Lung microvascular endothelial cell (primary cell): ENCODE results near the gene ILF3. TPM values are rescaled to one million over a fixed set of nuclear protein-coding genes. Genes with fewer than 3 reads are reported as not detected.

Experiments used
- DNase-seq, 2 donors: peaks; one replicate each; pipeline versions ENCODE4 v3.0.0 to v3.0.0-alpha.2; 2010; ENCODE audit warnings: low read depth in 2 of 2
- total RNA-seq: library from RNA; depleted of rRNA; stranded (reverse); fragments of >200 nt; gene quantifications from 2 replicates; pipeline ENCODE4 v1.2.1, GENCODE V29; 2014

Gene ILF3
- total RNA-seq, 1 donor from 2014 or later = 57.7 TPM

DNA sequence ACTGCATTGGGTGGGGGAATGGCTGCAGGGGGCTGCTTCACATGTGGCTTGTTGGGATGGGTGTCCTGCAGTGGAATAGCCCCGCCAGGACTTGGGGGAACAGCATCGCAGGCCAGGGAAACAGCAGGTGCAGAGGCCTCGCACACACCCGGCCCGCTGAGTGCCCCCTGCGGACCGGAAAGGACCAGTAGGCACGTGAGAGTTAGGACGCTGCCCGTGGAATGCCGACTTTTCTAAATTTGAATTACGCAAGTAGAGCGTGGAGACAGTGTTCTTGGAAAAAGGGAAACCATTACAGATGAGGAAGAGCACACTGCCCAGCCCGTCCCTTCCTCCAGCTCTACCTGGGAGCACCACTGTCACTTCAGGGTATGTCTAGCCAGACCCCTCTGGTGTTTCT is 75.3 kb downstream of the ILF3 start:
- DNase-seq = no peak

DNA sequence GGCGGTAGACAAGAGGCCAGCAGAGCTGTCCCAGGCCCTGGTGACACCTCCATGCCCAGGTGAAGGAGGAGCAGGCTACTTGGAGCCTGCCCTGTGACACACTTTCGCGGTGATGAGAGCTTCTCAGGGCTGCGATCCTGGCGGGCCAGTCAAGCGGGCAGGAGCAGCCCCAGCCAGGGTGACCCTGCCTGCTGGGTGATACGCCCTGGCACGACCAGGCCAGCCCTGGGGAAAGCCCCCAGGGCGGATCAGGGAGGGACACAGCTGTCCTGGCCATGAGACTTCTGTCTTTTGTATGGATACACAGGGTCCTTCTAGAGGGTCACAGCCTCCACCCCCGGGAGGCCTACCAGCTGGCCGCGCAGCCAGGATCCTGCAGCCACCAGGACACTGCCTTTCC is 76.8 kb downstream of the ILF3 start:
- DNase-seq = no peak

DNA sequence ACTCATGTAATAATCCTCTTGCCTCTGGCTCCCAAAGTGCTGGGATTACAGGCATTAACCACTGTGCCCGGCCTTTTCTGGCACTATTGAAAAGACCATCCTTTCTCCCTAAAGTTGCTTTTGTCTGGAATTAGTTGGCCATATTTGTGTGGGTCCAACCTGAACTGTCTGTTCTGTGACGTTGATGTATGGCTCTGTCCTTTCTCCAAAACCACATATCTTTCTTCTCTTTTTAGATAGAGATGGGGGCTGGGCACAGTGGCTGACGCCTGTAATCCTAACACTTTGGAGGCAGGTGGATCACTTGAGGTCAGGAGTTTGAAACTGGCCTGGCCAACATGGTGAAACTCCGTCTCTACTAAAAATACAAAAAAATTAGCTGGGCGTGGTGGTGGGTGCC is 81.6 kb downstream of the ILF3 start:
- DNase-seq = no peak

DNA sequence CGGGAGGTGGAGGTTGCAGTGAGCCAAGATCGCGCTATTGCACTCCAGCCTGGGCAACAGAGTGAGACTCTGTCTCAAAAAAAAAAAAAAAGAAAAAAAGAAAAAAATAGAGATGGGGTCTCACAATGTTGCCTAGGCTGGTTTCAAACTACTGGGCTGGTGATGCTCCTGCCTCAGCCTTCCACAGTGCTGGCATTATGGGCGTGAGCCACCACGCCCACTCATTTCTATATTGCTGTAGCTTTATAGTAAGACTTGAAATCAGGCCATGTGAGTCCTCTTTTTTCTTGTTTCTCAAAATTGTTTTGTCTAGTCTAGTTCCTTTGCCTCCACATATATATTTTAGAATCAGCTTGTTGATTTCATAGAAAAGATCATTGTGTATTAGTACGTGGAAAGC is 82.0 kb downstream of the ILF3 start:
- DNase-seq = no peak

DNA sequence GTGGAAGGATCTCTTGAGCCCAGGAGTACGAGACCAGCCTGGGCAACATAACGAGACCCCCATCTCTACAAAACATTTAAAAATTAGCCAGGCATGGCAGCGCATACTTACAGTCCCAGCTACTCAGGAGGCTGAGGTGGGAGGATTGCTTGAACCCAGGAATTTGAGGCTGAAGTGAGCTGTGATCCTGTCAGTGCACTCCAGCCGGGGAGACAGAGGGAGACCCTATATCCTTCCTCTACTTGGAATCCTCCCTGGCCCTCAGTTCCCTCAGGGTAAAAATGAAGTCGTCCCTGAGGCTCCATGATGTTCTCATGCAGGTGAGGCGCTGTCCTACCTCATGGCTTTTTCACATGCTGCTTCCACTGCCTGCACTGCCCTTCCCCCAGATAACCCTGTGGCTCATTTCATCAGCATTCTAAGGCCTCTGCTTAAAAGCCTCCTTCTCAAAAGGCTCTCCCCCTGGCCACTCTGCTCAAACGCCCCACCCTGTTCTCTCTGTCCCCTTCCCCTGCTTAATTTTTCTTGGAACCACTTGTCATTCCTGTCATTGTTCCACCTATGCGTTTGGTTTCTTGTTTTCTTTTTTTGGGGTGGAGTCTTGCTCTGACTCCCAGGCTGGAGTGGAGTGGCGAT is 82.9 kb downstream of the ILF3 start:
- no peak for DNase-seq

DNA sequence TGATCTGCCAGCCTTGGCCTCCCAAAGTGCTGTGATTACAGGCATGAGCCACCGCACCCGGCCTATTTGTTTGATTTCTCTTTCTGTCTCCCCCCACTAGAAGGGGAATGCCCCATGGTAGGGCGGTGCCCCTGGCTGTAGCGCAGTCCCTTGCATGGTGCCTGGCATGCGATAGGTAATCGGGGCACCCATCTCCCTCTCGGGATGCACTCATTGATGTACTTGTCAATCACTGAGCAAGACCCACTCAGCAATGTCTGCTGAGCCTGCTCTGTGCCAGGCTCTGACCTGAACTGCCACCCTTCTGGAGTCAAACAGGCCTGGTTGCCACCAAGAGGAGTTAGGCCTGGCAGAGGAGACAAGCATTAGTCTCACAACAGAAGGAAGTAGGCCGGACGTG is 83.6 kb downstream of the ILF3 start:
- DNase-seq = no peak

DNA sequence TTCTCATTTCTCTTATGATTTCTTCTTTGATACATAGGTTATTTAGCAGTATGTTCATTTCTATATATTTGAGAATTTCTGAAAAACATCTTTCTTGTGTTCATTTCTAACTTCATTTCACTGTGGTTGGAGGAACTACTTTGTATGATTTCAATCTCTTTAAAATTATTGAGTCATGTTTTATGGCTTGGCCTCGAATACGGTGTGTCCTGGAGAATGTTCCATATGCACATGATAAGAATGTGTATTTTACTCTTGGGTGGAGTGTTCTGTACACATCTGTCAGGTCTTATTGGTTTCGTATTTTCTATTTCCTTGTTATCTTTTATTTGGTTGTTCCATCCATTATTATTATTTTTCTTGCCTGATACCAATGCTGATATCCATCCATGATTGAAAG is 86.7 kb downstream of the ILF3 start:
- DNase-seq = no peak

Other genes with a start within 250 kb of the ILF3 start
- gene PDE4A, start 233.8 kb upstream of the ILF3 start, total RNA-seq = 1.3 and 1.8 TPM in 2 replicates
- gene KEAP1, start 151.0 kb upstream of the ILF3 start, total RNA-seq = 61.9 and 87.7 TPM in 2 replicates
- under 0.01 TPM in 2 replicates for gene S1PR5, start 136.9 kb upstream of the ILF3 start, total RNA-seq
- 5.0 and 7.0 TPM in 2 replicates for gene ATG4D, start 110.4 kb upstream of the ILF3 start, total RNA-seq
- gene KRI1, start 88.3 kb upstream of the ILF3 start, total RNA-seq = 4.1 and 6.0 TPM in 2 replicates
- 4.1 and 6.5 TPM in 2 replicates for gene CDKN2D, start 85.4 kb upstream of the ILF3 start, total RNA-seq
- gene AP1M2, start 67.0 kb upstream of the ILF3 start, total RNA-seq = not detected in 2 replicates
- gene SLC44A2, start 28.8 kb upstream of the ILF3 start, total RNA-seq = 37.9 and 71.8 TPM in 2 replicates
- gene QTRT1, start 47.1 kb downstream of the ILF3 start, total RNA-seq = 17.7 and 20.0 TPM in 2 replicates
- 68.0 and 74.6 TPM in 2 replicates for gene DNM2, start 63.7 kb downstream of the ILF3 start, total RNA-seq
- gene TMED1, start 181.9 kb downstream of the ILF3 start, total RNA-seq = 32.3 and 44.0 TPM in 2 replicates
- gene C19orf38, start 194.1 kb downstream of the ILF3 start, total RNA-seq = 0.20 TPM in 1 of 2 replicates, not detected in the other
- 16.7 and 17.4 TPM in 2 replicates for gene CARM1, start 217.2 kb downstream of the ILF3 start, total RNA-seq